Coronary artery (tissue), 2 donors: ENCODE data around the gene RGS3.

Experiments used
- DNase-seq: peaks from one replicate; pipeline ENCODE4 v3.0.0-alpha.2; 2017; ENCODE audit warnings: low spot score
- H3K27ac ChIP-seq, 2 donors: fragments of 200-600 bp; sonication (generic); one replicate each; pipeline ENCODE4 v1.5.1; 2016 to 2019
- H3K4me3 ChIP-seq: fragments of 200-600 bp; sonication (generic); 2 replicates; pipeline ENCODE4 v1.5.1; 2016; ENCODE audit warnings: mild to moderate bottlenecking, moderate library complexity
- CTCF ChIP-seq: fragments of 200-600 bp; sonication (generic); IDR thresholded peaks from one replicate; pipeline ENCODE4 v1.5.1; 2019; ENCODE audit warnings: antibody characterized with exemption

Gene RGS3

GRCh38 chr9:113532809-113533190, 69.3 kb downstream of the RGS3 start:
- H3K27ac ChIP-seq, result no peak overlapping the region
- TF ChIP-seq CTCF, result no peak
- no peak for DNase-seq
- no peak overlapping the region for H3K4me3 ChIP-seq

GRCh38 chr9:113533335-113534225, 70.1 kb downstream of the RGS3 start:
- no peak for TF ChIP-seq CTCF
- DNase-seq, result peak; percentile 70
- Histone ChIP-seq H3K27ac (peak overlapping the region; percentile 54 to 60), H3K4me3 (no peak overlapping the region)

- peak; percentile 54 for DNase-seq
- no peak overlapping the region for H3K4me3 ChIP-seq
- H3K27ac ChIP-seq, result peak overlapping the region; percentile 74 to 82
- TF ChIP-seq CTCF, result no peak
These were observed 72.2 kb downstream of the RGS3 start for GRCh38 chr9:113535756-113536155.

GRCh38 chr9:113536166-113536482, 72.6 kb downstream of the RGS3 start:
- peak overlapping the region; percentile 74 to 82 for H3K27ac ChIP-seq
- DNase-seq, result no peak
- no peak for TF ChIP-seq CTCF
- no peak overlapping the region for H3K4me3 ChIP-seq

GRCh38 chr9:113536483-113537228, 73.1 kb downstream of the RGS3 start:
- TF ChIP-seq CTCF, result no peak
- Histone ChIP-seq H3K27ac (peak overlapping the region; percentile 74 to 82), H3K4me3 (no peak overlapping the region)
- DNase-seq, result peak; percentile 85

GRCh38 chr9:113537229-113537810, 73.8 kb downstream of the RGS3 start:
- TF ChIP-seq CTCF, result no peak
- DNase-seq, result peak; percentile 71
- peak overlapping the region; percentile 74 to 82 for H3K27ac ChIP-seq
- H3K4me3 ChIP-seq, result no peak overlapping the region
